Measurements from ENCODE around the gene NUPR1.

The NUPR1 gene

GRCh38 chr16:28538733-28539596 is at the start of gene NUPR1:
NUPR1 (minus strand) TSS chr16:28538974; CDS start chr16:28538907, 67 bp downstream.
- Histone ChIP-seq H3K9ac (ENCODE audit: low read length) (peak within 1 kb of the TSS; percentile 100), H3K4me1 (ENCODE audit: control insufficient read depth, insufficient read depth, low read length) (peaks cover 38% of the 10 kb centered on the region), H3K9me3 (ENCODE audit: control insufficient read depth, low read length) (no peaks in the 10 kb centered on the region), H3K36me3 (ENCODE audit: control insufficient read depth, insufficient read depth, low read length, severe bottlenecking) (peaks cover 9% of the 10 kb centered on the region), H3K27me3 (replicated peaks; ENCODE audit: control insufficient read depth, insufficient read depth, low read length) (no peaks in the 10 kb centered on the region), H3K4me3 (ENCODE audit: low read length) (peak within 1 kb of the TSS; percentile 100)
- peak; percentile 98 for DNase-seq (ENCODE audit: low read depth)

- H3K36me3 ChIP-seq (ENCODE audit: control insufficient read depth, insufficient read depth, low read length, severe bottlenecking): peaks cover 47% of the 10 kb centered on the region
Observed at GRCh38 chr16:28587386-28587785, 48.6 kb upstream of the NUPR1 start.

GRCh38 chr16:28586466-28586865 is 47.7 kb upstream of the NUPR1 start:
- Histone ChIP-seq H3K9ac (ENCODE audit: low read length) (no peak overlapping the region), H3K36me3 (ENCODE audit: control insufficient read depth, insufficient read depth, low read length, severe bottlenecking) (peaks cover 52% of the 10 kb centered on the region), H3K4me3 (ENCODE audit: low read length) (no peak overlapping the region), H3K4me1 (ENCODE audit: control insufficient read depth, insufficient read depth, low read length) (no peaks in the 10 kb centered on the region), H3K27me3 (replicated peaks; ENCODE audit: control insufficient read depth, insufficient read depth, low read length) (no peaks in the 10 kb centered on the region), H3K9me3 (ENCODE audit: control insufficient read depth, low read length) (no peaks in the 10 kb centered on the region)
- DNase-seq (ENCODE audit: low read depth): peak; percentile 35

More at GRCh38 chr16:28587386-28587785, 48.6 kb upstream of the NUPR1 start:
- no peak overlapping the region for H3K4me3 ChIP-seq (ENCODE audit: low read length)
- H3K9ac ChIP-seq (ENCODE audit: low read length): no peak overlapping the region
- DNase-seq (ENCODE audit: low read depth): no peak
- H3K4me1 ChIP-seq (ENCODE audit: control insufficient read depth, insufficient read depth, low read length): no peaks in the 10 kb centered on the region
- H3K9me3 ChIP-seq (ENCODE audit: control insufficient read depth, low read length): no peaks in the 10 kb centered on the region
- H3K27me3 ChIP-seq (replicated peaks; ENCODE audit: control insufficient read depth, insufficient read depth, low read length): no peaks in the 10 kb centered on the region

- DNase-seq (ENCODE audit: low read depth): no peak
- H3K9me3 ChIP-seq (ENCODE audit: control insufficient read depth, low read length): no peaks in the 10 kb centered on the region
- no peak overlapping the region for H3K9ac ChIP-seq (ENCODE audit: low read length)
- H3K36me3 ChIP-seq (ENCODE audit: control insufficient read depth, insufficient read depth, low read length, severe bottlenecking): peaks cover 48% of the 10 kb centered on the region
- no peak overlapping the region for H3K4me3 ChIP-seq (ENCODE audit: low read length)
- no peaks in the 10 kb centered on the region for H3K27me3 ChIP-seq (replicated peaks; ENCODE audit: control insufficient read depth, insufficient read depth, low read length)
- no peaks in the 10 kb centered on the region for H3K4me1 ChIP-seq (ENCODE audit: control insufficient read depth, insufficient read depth, low read length)
Observed at GRCh38 chr16:28585674-28586073, 46.9 kb upstream of the NUPR1 start.

GRCh38 chr16:28580726-28581315 is 42.0 kb upstream of the NUPR1 start:
- H3K9ac ChIP-seq (ENCODE audit: low read length): no peak overlapping the region

GRCh38 chr16:28575446-28576109 is 36.8 kb upstream of the NUPR1 start:
- Histone ChIP-seq H3K27me3 (replicated peaks; ENCODE audit: control insufficient read depth, insufficient read depth, low read length) (no peaks in the 10 kb centered on the region), H3K9ac (ENCODE audit: low read length) (no peak overlapping the region), H3K4me1 (ENCODE audit: control insufficient read depth, insufficient read depth, low read length) (peaks cover 9% of the 10 kb centered on the region), H3K9me3 (ENCODE audit: control insufficient read depth, low read length) (no peaks in the 10 kb centered on the region), H3K36me3 (ENCODE audit: control insufficient read depth, insufficient read depth, low read length, severe bottlenecking) (no peaks in the 10 kb centered on the region), H3K4me3 (ENCODE audit: low read length) (no peak overlapping the region)
- DNase-seq (ENCODE audit: low read depth): no peak

More at GRCh38 chr16:28580726-28581315, 42.0 kb upstream of the NUPR1 start:
- Histone ChIP-seq H3K4me3 (ENCODE audit: low read length) (no peak overlapping the region), H3K27me3 (replicated peaks; ENCODE audit: control insufficient read depth, insufficient read depth, low read length) (no peaks in the 10 kb centered on the region), H3K36me3 (ENCODE audit: control insufficient read depth, insufficient read depth, low read length, severe bottlenecking) (peaks cover 29% of the 10 kb centered on the region), H3K4me1 (ENCODE audit: control insufficient read depth, insufficient read depth, low read length) (no peaks in the 10 kb centered on the region), H3K9me3 (ENCODE audit: control insufficient read depth, low read length) (no peaks in the 10 kb centered on the region)
- DNase-seq (ENCODE audit: low read depth): no peak

- H3K36me3 ChIP-seq (ENCODE audit: control insufficient read depth, insufficient read depth, low read length, severe bottlenecking): no peaks in the 10 kb centered on the region
- H3K27me3 ChIP-seq (replicated peaks; ENCODE audit: control insufficient read depth, insufficient read depth, low read length): no peaks in the 10 kb centered on the region
- H3K4me1 ChIP-seq (ENCODE audit: control insufficient read depth, insufficient read depth, low read length): peaks cover 9% of the 10 kb centered on the region
- no peaks in the 10 kb centered on the region for H3K9me3 ChIP-seq (ENCODE audit: control insufficient read depth, low read length)
- no peak overlapping the region for H3K9ac ChIP-seq (ENCODE audit: low read length)
- H3K4me3 ChIP-seq (ENCODE audit: low read length): no peak overlapping the region
- no peak for DNase-seq (ENCODE audit: low read depth)
Observed at GRCh38 chr16:28574925-28575324, 36.2 kb upstream of the NUPR1 start.

- Histone ChIP-seq H3K9ac (ENCODE audit: low read length) (no peak overlapping the region), H3K36me3 (ENCODE audit: control insufficient read depth, insufficient read depth, low read length, severe bottlenecking) (no peaks in the 10 kb centered on the region), H3K9me3 (ENCODE audit: control insufficient read depth, low read length) (no peaks in the 10 kb centered on the region), H3K4me1 (ENCODE audit: control insufficient read depth, insufficient read depth, low read length) (peaks cover 12% of the 10 kb centered on the region), H3K4me3 (ENCODE audit: low read length) (no peak overlapping the region), H3K27me3 (replicated peaks; ENCODE audit: control insufficient read depth, insufficient read depth, low read length) (no peaks in the 10 kb centered on the region)
- no peak for DNase-seq (ENCODE audit: low read depth)
Observed at GRCh38 chr16:28573738-28574718, 35.3 kb upstream of the NUPR1 start.

GRCh38 chr16:28572696-28573510 is 34.1 kb upstream of the NUPR1 start:
- no peaks in the 10 kb centered on the region for H3K27me3 ChIP-seq (replicated peaks; ENCODE audit: control insufficient read depth, insufficient read depth, low read length)
- no peak for DNase-seq (ENCODE audit: low read depth)
- H3K4me3 ChIP-seq (ENCODE audit: low read length): no peak overlapping the region

More at GRCh38 chr16:28572696-28573510, 34.1 kb upstream of the NUPR1 start:
- H3K36me3 ChIP-seq (ENCODE audit: control insufficient read depth, insufficient read depth, low read length, severe bottlenecking): no peaks in the 10 kb centered on the region
- peaks cover 14% of the 10 kb centered on the region for H3K4me1 ChIP-seq (ENCODE audit: control insufficient read depth, insufficient read depth, low read length)
- no peaks in the 10 kb centered on the region for H3K9me3 ChIP-seq (ENCODE audit: control insufficient read depth, low read length)
- no peak overlapping the region for H3K9ac ChIP-seq (ENCODE audit: low read length)

Measured in adipocyte (in vitro differentiated cells).